Left renal pelvis (tissue), 4 donors: ENCODE results near the gene CCDC198. TPM values are rescaled to one million over a fixed set of nuclear protein-coding genes. Genes with fewer than 3 reads are reported as not detected.
A peak's percentile ranks its signal among the peaks of the same experiment; 100 is the strongest.

Source experiments
- DNase-seq, 4 donors: peaks; one replicate each; pipeline ENCODE4 v3.0.0-alpha.2; 2013; ENCODE audit warnings: low read depth in 4 of 4, low spot score in 3 of 4
- polyA plus RNA-seq, 4 donors: library from polyadenylated mRNA; unstranded; fragments of 120-200 nt; gene quantifications; one replicate each; pipeline ENCODE4 v1.2.1, GENCODE V29; 2013; ENCODE audit not compliant: insufficient read length in 4 of 4

CCDC198 gene
- polyA plus RNA-seq, 4 donors = 3.9 to 416 (median 231) TPM

DNA sequence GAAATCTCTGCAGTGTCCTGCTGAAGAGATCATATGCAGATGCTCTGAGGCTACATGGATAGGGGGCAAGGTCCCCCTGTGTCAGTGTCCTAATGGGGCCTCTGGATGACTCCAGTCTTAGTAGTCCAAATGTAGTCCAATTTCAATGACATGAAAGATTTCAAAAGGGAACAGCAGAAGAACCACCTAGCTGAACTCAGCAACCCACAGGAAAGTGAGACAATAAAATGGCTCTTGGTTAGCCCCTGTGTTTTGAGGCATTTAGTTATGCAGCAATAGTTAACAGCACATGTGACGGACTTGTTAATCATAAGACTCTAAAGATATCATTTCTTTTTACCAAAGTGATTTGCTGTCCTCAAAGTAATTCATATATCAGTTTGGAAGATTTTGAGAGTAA, 22.7 kb downstream of the CCDC198 start:
- DNase-seq = no peak

GRCh38 chr14:57464008-57464730, 29.5 kb downstream of the CCDC198 start:
- DNase-seq = peak in 3 of 4 donors; percentile 14 to 16 (median 15)

- DNase-seq = no peak
Measured at GRCh38 chr14:57462551-57462950, 31.1 kb downstream of the CCDC198 start.

GRCh38 chr14:57461777-57462320, 31.8 kb downstream of the CCDC198 start:
- no peak for DNase-seq

DNA sequence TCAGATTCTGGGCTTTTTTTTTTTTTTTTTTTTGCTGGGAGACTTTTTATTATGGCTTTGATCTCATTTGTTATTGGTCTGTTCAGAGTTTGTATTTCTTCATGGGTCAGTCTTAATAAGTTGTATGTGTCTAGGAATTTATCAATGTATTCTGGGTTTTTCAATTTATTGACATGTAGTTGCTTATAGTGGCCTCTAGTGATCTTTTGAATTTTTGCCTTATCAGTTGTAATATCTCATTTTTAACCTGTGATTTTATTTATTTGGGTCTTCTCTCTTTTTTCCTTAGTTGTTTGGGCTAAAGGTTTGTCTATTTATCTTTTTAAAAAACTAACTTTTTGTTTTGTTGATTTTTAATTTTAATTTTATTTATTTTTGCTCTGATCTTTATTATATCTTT, 57.7 kb downstream of the CCDC198 start:
- no peak for DNase-seq

GRCh38 chr14:57420986-57421385, 72.7 kb downstream of the CCDC198 start:
- DNase-seq = no peak

GRCh38 chr14:57420033-57420432, 73.6 kb downstream of the CCDC198 start:
- peak in 1 of 4 donors; percentile 3 for DNase-seq

Other genes with a start within 250 kb of the CCDC198 start
- 10 to 100 TPM; 76.1 to 90.8 (median 78.5) TPM for gene EXOC5, start 225.0 kb downstream of the CCDC198 start, polyA plus RNA-seq
- gene AP5M1, start 224.9 kb downstream of the CCDC198 start, polyA plus RNA-seq = 10 to 100 TPM; 40.7 to 66.4 (median 57.7) TPM
- 10 to 100 TPM; 24.2 to 34.2 (median 29.2) TPM for gene NAA30, start 103.3 kb downstream of the CCDC198 start, polyA plus RNA-seq